ENCODE results near the gene RALGPS1.

DNA sequence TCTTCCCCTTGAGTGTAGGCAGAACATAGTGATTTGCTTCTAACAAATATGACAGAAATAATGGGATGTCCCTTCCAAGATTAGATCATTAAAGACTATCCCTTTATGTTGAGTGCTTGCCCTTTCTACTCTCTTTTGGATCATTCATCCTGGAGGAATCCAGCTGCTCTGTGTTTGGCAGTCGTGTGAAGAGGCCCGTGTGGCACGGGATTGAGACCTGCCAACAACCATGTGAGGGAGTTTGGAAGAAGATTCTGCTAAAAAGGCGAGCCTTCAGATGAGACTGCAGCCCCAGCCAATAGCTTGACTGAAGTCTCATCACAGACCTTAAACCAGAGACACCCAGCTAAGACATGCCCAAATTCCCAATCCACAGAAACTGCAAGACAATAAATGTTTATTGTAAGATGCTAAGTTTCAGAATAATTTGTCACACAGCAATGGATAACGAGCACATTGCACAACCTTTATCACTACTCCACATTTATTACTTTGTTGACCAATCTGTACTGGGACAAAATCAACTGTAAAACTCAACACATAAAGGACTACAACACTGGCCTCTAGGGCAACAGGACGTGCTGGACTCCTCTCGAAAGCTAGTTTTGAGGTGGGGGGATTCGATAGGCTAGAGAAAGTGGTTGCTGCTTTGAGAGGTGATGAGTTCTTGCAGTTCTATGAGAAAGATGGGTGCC is 165.0 kb downstream of the RALGPS1 start:
- TF ChIP-seq CTCF (IDR thresholded peaks at IDR 0.05): no peak
- TF ChIP-seq POLR2A (IDR thresholded peaks at IDR 0.05): no peak
